GM21447 (cell line): Measurements from ENCODE around the gene RASA4B.
"Not testable (repeated sequence)": the region's sequence is repeated elsewhere in the genome, so short reads cannot be mapped to it uniquely, and the experiment has no call there.

Experiments used
- ATAC-seq: cut with Tn5 transposase; IDR thresholded peaks from one replicate; pipeline ENCODE4 v1.9.1; 2021; ENCODE audit not compliant: unreplicated experiment

RASA4B gene

DNA sequence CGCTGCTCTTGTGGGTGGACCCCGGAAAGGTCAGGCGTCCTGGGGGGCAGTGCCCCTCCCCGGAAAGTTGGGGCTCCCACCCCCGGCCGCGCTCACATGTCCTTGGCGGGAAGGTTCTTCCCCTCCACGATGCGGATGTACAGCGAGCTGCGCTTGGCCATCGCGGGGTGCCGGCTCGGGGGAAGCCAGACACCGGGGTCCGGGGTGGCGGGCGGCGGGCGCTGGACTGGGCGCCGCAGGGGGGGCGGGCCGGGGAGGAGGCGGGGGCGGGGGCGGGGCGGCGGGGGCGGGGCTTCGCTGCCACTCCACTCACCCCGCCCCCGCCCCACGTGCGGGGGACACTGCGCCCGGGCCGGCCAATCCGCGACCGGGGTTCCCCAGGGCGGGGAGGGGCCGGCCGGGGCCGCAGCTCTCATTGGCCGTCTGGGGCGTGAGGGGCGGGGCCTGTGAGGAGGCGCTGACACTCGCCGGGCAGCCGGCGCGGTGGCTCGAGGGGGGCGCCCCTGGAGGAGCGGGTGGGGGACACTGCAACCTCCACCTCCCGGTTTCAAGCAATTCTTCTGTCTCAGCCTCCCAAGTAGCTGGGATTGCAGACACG lies at the start of gene RASA4B:
Gene RASA4B, minus strand, starts transcription at position 228 of the 598 bp plus-strand sequence. Its CDS starts 67 bp downstream, at position 161.
- peak; percentile 44 for ATAC-seq

DNA sequence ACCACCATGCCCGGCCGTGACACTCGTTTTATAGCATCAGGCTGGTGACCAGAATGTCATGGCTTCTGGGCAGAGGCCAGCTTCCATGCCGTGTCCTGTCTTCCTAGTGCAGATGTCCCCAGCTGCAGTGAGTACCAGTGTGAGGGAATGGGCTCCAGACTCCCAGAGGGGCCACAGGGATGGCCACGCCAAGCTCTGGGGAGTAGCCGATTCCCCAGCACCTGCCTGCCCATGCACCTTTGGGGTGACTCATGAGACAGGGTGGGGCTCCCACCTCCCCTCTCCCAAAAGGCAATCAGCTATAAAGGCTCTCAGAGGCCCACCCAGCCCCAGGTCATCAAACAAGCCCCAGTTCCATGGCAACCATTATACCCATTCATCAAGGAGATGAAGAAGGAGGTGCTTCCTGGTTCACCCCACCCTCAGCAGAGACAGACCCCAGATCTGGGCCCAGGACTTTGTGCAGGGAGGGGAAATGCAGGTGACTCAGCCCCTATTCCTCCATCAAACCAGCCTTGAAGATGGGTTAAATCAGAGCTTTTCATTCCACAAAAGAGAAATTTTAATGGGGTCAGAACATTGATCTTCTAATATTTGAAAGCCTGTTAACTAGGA lies 33.3 kb upstream of the RASA4B start, which contains the start of gene SPDYE2:
Gene SPDYE2, plus strand, starts transcription at position 419 of the 615 bp plus-strand sequence. CDS start 2,030 bp downstream, outside the sequence.
- ATAC-seq: not testable (repeated sequence)

DNA sequence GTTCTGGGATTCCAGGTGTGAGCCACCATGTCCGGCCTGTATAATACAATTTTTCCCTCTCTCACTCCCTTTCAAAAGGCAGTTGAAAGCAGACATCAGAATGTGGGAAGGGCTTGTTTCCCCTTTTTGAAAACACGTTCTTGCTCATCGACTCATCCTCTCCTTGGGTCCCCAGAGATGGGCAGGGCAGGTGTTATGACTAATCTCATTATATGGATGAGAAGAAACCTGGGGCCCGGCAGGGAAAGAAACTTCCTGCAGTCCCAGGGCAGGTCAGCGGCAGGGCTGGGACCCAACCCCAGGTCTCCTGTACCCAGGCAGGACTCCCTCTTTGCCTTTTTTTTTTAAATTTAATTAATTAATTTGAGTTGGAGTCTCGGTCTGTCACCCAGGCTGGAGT lies 28.8 kb upstream of the RASA4B start:
- ATAC-seq: peak; percentile 80

DNA sequence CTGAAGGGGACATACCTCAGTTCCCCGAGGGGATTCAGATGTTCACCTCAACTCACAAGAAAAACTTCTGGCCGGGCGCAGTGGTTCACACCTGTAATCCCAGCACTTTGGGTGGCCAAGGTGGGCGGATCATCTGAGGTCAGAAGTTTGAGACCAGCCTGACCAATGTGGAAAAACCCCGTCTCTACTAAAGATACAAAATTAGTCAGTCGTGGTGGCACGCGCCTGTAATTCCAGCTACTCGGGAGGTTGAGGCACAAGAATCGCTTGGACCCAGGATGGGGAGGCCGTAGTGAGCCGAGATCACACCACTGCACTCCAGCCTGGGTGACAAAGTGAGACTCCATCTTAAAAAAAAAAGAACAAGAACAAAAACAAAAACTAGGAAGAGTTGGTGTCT lies 27.7 kb upstream of the RASA4B start:
- not testable (repeated sequence) for ATAC-seq

DNA sequence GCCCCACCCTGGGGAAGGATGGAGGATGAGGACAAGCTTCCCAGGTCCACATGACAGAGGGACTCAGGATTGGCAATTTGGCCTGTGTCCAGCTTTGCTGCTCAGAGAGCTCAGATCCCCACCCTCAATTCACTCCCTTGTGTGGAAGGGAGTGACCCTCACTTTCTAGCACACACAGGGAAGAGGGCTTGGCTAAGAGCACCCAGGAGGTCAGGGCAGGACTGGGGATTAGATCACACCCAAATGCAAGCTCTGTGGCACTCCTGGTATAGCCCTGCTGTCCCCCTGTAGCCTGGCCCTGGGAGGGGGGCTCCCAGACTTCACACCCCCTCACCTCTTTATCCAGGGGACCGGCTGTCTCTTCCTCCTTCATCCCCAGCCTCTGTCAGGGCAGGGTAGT lies 26.8 kb upstream of the RASA4B start:
- ATAC-seq: not testable (repeated sequence)

DNA sequence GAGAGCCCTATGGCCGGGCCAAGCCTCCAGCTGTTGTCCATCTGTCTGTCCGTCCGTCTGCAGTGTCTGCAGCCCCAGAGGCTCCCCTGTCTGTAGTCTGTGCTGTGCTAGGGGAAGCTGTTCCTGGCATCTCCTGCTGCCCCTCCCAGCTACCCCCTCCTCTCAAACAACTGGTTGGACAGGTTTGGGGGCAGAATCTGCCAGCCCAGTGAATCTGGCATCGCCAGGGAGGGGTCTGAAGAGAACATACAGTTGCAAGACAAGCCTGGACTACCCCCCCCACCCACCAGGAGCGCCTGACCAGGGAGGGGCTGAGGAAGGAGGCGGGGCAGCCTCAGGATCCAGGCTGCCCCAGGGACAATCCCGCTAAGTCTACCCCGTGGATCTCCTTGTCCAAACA lies 26.0 kb upstream of the RASA4B start, which contains the start of gene UPK3BL2:
Gene UPK3BL2, minus strand, starts transcription at position 101 of the 400 bp plus-strand sequence. Its CDS starts 60 bp downstream, at position 41.
- not testable (repeated sequence) for ATAC-seq

DNA sequence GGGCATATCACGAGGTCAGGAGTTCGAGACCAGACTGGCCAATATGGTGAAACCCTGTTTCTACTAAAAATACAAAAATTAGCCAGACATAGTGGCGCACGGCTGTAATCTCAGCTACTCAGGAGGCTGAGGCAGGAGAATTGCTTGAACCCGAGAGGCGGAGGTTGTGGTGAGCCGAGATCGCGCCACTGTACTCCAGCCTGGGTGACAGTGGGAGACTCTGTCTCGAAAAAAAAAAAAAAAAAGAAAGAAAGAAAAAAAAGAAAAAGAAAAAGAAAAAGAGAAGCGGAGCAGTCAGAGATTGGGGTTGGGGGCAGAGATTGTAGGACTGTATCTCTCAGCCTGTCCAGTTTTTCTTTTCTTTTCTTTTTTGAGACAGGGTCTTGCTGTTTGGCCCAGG lies 25.2 kb upstream of the RASA4B start:
- not testable (repeated sequence) for ATAC-seq

DNA sequence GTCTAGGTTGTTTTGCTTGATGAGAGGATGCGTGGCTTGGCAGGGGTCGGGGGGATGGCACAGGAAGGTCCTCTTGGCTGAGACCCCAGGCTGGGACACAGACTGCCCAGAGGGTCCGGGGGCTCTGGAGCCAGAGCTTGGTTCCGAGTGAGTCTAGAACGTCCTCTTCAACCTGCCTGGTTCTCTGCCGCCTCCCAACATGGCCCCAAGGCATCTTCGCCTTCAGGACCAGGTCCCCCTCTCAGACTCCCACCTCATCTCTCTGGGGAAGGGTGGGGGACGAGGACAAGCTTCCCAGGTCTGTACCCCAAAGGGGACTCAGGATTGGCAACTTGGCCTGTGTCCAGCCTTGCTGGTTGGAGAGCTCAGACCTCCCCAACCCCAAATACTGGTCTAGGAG lies 24.5 kb upstream of the RASA4B start:
- ATAC-seq: not testable (repeated sequence)

DNA sequence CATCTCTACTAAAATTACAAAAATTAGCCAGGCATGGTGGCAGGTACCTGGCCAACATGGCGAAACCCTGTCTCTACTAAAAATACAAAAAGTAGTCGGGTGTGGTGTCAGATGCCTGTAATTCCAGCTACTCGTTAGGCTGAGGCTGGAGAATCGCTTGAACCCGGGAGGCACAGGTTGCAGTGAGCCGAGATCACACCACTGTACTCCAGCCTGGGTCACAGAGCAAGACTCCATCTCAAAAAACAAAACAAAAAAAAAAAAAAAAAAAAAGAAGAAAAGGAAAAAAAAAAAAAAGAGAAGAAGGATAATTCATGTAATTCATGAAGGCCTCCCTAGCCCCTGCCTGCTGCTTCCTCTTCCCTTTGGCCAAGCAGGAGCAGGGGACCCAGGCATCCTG lies 23.0 kb upstream of the RASA4B start:
- not testable (repeated sequence) for ATAC-seq

DNA sequence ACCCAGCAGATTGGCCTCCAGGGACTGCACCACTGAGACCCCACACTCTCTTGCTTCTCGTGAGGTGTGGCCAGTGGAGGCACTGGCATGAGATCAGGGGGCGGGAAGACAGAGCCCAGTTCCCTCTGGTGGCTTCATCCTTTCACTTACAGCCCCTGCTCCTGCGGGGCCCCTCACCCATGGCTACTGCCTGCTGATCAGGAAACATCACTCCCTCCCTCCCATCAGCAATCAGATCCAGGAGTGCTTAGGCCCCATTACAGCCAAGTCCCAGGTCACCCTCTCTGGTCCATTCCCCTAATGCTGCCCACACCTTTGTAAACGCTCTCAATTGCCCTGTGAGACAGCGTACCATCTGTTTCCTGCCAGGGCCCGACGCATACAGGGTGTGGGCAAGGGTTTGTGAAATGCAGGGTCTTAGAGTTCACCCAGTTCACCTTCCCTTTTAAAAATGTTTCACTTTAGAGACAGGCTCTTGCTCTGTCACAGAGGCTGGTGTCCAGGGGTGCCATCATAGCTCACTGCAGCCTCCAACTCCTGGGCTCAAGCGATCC lies 17.6 kb upstream of the RASA4B start:
- not testable (repeated sequence) for ATAC-seq

DNA sequence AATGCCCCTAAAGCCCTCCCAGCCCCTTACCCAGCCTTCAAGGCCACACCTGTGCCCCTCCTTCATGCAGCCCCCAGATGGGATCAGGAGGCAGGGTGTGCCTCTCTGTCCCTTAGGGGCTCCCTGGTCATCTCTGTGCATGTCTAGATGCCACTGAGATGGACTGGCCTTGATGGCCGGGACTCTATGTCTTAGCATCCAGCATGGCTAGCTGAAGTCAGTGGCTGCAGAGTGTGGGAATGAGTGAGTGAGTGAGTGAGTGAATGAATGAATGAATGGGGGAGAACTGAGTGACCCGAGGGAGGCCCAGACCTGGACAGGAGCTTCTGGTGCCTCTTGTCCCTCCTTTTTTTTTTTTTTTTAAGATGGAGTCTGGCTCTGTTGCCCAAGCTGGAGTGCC lies 14.6 kb upstream of the RASA4B start:
- ATAC-seq: not testable (repeated sequence)

DNA sequence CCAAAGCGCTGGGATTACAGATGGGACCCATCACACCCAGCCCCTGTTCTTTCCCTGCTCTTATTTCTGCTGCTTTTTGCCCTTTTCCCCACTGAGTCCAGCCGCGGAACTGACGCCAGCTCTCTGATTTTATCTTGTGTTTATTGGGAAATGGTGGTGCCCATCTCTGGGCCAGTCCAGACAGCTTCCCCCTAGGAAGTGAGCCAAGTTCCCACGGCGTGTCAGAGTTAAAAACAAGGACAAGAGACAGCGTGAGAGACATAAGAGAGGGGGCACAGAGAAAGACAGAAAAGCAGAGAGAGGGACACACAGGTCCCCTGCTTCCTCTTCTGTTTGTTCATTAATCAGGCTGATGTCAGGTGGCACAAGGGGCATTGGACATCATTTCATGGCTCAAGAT lies 14.0 kb upstream of the RASA4B start:
- ATAC-seq: not testable (repeated sequence)

DNA sequence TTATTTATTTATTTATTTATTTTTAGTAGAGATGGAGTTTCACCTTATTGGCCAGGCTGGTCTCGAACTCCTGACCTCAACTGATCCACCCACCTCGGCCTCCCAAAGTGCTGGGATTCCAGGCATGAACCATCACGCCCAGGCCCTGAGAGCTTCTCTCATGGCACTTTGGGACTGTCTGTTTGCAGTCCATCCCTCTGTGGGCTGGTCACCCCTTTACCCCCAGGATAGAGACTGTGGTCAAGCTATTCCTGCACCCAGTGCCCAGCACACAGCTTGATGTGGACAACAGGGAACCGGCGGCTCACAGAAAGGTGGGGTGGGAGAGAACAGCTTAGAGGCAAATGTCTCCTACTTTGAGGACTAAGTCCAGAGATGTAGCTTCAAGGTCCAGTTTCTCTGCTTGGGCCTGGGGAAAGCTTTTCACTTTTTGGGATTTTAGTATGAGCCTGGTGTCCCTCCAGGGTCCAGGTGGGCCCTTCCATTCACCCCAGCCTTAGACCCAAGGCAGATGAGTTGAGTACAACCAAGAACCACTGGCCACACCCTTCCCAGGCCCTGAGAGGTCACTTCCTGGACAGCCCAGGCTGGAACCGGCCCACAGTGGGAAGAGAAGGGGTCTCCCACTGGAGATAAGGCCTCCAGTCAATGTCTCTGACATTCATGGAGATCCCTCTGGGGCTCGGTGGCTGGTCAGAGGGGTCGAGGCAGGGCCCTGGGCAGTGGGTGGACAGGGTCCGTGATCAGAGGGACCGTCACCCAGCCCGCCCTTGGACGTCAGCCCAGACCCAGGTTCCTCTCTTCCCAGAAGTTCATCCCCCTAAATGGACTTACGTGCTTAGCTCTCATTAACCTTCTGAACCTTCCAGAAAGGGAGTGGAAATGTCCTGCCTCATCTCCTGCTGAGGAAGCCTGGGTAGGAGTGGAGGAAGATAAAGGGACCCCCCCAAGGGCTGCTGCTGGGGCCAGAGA lies 10.5 kb upstream of the RASA4B start:
- not testable (repeated sequence) for ATAC-seq

DNA sequence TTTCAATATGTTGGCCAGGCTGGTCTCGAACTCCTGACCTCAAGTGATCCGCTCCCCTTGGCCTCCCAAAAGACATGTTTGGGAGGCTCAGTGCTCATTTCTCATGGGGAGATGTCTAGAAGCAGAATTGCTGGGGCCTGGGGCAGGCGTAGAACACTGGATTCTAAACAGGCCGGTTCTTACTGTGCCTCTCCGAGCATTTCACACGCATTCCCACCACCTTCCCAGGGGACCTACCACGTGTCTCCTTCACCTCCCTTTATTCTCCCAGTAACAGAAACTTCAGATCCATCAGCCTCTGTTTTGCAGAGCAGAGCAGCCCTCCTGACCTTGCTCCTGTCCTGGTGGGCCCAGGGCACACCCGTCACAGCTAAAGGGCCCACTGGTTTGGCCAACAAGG lies 9.6 kb upstream of the RASA4B start:
- not testable (repeated sequence) for ATAC-seq

DNA sequence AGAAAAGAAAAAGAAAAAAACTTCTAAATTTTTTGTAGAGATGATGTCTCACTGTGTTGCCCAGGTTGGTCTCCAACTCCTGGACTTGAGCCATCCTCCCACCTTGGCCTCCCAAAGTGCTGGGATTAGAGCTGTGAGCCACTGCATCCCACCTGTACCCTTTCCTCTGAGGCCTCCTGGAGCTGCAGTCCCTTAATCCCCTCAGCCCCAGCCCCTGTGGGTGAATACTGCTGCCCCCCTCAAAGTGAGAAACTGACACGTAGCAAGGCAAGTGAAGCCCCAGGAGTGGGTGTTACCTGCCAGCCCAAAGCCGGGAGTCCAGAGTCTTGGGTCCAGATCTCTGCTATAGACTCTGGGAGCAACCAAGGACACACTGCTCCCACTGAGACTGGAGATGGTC lies 7.2 kb upstream of the RASA4B start:
- ATAC-seq: not testable (repeated sequence)

DNA sequence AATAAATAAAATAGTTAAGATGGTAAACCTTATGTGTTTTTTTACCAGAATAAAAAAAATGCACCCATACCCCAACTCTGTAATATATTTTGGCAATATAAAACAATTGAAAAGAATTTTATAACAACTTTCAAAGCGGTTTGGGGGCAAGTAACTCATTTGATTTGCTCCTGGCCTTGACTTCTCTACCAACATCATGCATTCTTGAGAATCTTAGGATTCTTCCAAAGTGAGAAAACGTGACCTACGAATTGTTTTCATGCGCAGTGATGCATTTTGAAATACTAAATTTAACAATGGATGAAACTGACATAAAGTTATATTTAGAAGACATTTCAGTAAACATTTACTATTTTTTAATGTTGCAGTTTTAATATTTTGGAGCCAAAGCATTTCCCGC lies 3.2 kb upstream of the RASA4B start:
- ATAC-seq: not testable (repeated sequence)

DNA sequence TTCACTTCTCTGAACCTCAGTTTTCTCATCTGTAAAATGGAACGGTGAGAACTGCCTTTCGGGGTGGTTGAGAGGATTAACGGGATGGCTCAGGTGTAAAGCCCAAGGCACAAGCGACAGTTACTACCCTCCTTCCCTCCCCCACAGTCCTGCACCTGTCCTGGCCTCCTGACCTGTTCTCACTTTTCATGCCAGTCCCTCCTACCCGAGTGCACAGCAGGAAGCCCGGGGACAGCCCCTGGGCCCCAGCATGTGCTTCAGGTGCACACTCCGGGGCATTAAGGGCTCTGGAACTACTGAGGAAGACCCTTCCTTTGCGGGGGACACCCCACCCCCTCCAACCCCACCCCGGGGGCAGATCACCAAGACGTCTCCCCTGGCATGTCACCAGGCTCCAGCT lies 626 bp downstream of the RASA4B start:
- peak; percentile 34 for ATAC-seq

DNA sequence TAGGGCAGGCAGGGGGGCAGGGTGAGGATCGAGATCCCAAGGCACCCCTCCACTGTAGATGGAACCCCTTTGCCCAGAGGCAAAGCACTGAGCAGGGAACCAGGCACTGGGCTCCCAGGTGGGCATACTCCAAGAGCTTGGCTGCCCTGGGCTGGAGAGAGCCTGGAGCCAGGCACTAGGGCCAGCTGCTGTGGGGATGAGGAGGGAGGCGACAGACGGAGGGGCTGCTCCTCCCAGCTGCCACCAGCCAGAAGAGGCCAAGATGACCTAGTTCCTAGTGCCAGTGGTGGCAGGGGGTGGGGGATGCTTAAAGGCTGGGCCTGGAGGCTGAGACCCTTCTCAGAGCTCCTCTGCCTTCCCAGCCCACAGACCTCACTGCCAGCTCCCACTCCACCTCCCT lies 1.7 kb downstream of the RASA4B start:
- not testable (repeated sequence) for ATAC-seq

DNA sequence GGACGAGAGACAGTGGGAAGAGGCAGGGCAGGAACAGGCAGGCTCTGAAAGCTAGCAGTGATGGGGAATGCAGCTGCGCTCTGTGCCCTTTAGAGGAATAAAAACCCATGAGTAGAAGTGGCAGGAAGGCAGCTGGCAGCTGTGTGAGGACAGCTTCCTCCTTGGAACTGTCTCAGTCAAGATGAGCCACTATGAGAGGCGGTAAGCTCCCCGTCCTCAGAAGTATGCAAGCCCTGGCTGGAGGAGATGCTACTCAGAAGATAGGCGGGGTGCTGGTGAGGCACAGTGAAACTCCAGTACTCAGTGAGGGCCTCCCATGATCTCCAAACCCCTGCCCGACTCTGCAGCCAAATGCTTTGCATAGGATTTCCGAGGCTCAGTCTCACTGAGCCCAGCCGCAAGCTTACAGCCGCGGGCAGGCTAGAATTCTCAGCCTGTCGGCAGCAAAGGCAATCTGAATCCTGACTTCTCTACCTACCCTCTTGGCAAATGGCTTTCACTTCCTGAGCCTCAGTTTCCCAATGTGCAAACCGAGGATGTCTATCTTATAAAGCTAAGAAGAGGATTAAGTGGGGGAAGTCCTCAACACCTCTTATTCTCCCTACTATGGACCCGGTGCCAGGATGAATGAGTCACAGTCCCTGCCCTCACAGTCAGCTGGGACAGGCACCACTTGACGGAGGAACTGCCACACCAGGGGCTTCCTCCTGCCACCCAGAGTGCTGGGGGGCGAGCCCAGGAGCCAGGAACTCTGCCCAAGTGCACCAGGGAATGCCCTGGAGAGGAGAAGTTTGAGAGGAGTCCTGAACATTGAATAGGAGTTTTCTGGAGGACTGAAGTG lies 2.5 kb downstream of the RASA4B start:
- peak; percentile 64 for ATAC-seq

DNA sequence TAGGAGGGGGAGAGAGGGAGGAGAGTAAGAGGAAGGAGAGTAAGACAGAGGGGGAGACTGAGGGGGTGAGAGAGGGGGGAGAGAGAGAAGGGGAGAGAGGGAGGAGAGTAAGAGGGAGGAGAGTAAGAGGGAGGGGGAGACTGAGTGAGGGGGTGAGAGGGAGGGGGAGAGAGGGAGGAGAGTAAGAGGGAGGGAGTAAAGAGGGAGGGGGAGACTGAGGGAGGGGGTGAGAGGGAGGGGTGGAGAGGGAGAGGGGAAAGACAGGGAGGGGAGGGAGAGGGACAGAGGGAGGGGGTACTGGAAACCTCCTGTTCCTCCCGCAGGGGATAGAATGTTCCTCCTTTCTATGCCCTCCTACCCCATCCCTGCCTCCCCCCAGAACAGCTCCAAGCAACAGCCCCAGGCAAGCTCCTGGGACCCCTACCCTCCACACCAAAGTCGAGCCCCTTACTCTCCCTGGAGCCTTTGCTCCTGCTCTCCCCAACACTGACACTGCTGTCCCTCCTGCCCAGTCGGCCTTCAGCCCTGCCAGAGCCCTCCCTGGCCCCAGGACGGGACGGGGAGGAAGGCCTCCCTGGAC lies 4.8 kb downstream of the RASA4B start:
- not testable (repeated sequence) for ATAC-seq
